Activated CD8-positive, alpha-beta T cell treated with anti-CD3 and anti-CD28 coated beads for 36 hours (primary cell): Measurements from ENCODE around the gene CMIP. TPM values are rescaled to one million over a fixed set of nuclear protein-coding genes. Genes with fewer than 3 reads are reported as not detected.

Experiments
- ATAC-seq: fragments of 200-7000 bp; cut with Tn5 transposase; one replicate; pipeline ENCODE4 v1.10.0; 2021; ENCODE audit warnings: mild to moderate bottlenecking, moderate library complexity
- CTCF ChIA-PET: fragments of 350-600 bp; sonication (Branson Sonifier 250); formaldehyde crosslinking; loops from one replicate; lab custom pipeline; 2021; ENCODE audit warnings: antibody characterized with exemption; lab: Charles Lee
- POLR2A ChIA-PET: fragments of 350-600 bp; sonication (Branson Sonifier 250); formaldehyde crosslinking; loops from one replicate; lab custom pipeline; 2021; ENCODE audit warnings: antibody characterized with exemption; lab: Charles Lee
- DNase-seq: peaks from one replicate; pipeline ENCODE4 v3.0.0-alpha.2; 2020
- H3K27ac Mint-ChIP-seq: one replicate; pipeline ENCODE4 v1.8.0; 2021; ENCODE audit warnings: mild to moderate bottlenecking, mixed read lengths
- H3K27me3 Mint-ChIP-seq: one replicate; pipeline ENCODE4 v1.8.0; 2021; ENCODE audit warnings: mixed read lengths
- H3K36me3 Mint-ChIP-seq: one replicate; pipeline ENCODE4 v1.8.0; 2021; ENCODE audit warnings: low read depth, mixed read lengths
- H3K4me1 Mint-ChIP-seq: one replicate; pipeline ENCODE4 v1.8.0; 2021; ENCODE audit warnings: low read depth, mixed read lengths
- H3K4me3 Mint-ChIP-seq: one replicate; pipeline ENCODE4 v1.8.0; 2021; ENCODE audit warnings: mild to moderate bottlenecking, moderate library complexity, mixed read lengths
- H3K9me3 Mint-ChIP-seq: one replicate; pipeline ENCODE4 v1.8.0; 2021; ENCODE audit warnings: mixed read lengths
- intact Hi-C: fragments of 100-400 bp; cut with micrococcal nuclease; formaldehyde crosslinking; loops from one replicate; pipeline ENCODE4 v1.10.0; 2022
- total RNA-seq, 2 experiments: library from RNA; stranded (reverse); gene quantifications; one replicate each; pipeline ENCODE4 v1.2.3, GENCODE V29; 2021
- TF ChIP-seq, protein P1 (sequence below): fragments of 200-600 bp; IDR thresholded peaks from one replicate; pipeline ENCODE4 v1.8.0; 2022; ENCODE audit warnings: antibody characterized with exemption, mild to moderate bottlenecking

CMIP gene
- total RNA-seq, 2 experiments from 2014 or later: 37.6 to 38.5 TPM

DNA sequence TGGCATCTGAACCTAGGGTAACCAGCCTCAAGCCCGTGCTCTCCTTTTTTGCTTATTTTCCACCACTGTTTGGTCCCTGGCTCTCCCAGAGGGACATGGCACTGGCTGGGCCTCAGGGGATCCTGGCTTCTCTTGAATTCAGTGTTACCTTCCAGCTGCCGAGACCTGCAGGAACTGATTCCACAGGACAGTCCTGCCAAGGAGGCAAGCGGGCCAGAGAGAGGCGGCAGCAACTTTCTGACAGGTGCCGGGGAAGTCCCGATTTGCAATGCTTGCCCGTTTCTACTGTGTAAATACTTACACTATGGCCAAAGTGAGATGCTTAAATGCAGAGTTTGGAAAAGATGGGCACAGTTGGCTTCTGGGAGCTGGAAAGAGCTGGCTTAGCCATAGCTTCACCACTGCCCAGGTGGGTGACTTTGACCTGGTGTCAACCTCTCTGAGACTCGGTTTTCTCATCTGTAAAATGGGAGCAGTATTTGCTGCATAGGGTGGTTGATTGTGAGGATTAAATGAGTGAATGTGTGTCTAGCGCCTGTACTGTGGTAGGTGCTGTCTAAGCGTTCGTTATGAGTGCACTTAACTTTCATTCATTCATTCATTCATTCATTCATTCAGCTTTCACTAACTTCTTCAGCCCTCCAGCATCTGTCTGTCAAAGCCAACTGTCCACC is 124.9 kb downstream of the CMIP start:
- TF ChIP-seq, protein P1, sequence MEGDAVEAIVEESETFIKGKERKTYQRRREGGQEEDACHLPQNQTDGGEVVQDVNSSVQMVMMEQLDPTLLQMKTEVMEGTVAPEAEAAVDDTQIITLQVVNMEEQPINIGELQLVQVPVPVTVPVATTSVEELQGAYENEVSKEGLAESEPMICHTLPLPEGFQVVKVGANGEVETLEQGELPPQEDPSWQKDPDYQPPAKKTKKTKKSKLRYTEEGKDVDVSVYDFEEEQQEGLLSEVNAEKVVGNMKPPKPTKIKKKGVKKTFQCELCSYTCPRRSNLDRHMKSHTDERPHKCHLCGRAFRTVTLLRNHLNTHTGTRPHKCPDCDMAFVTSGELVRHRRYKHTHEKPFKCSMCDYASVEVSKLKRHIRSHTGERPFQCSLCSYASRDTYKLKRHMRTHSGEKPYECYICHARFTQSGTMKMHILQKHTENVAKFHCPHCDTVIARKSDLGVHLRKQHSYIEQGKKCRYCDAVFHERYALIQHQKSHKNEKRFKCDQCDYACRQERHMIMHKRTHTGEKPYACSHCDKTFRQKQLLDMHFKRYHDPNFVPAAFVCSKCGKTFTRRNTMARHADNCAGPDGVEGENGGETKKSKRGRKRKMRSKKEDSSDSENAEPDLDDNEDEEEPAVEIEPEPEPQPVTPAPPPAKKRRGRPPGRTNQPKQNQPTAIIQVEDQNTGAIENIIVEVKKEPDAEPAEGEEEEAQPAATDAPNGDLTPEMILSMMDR: no peak
- ATAC-seq (no peak), DNase-seq (no peak)
- no peaks in the 10 kb centered on the region for H3K27me3 Mint-ChIP-seq
- CTCF ChIA-PET: interaction anchor here (1.1 to 1.6 kb wide), 4 partner anchors 23 to 165 kb away, joined by 3 to 5 read pairs (median 3); no protein-coding TSS in a partner anchor
- H3K4me1 Mint-ChIP-seq: peaks cover 31% of the 10 kb centered on the region
- peak overlapping the region; percentile 89 for H3K27ac Mint-ChIP-seq
- H3K9me3 Mint-ChIP-seq: no peaks in the 10 kb centered on the region
- POLR2A ChIA-PET: interaction anchor here (1.0 to 1.5 kb wide), 4 partner anchors 52 to 116 kb away, joined by 3 to 4 read pairs (median 4); no protein-coding TSS in a partner anchor
- peak overlapping the region; percentile 6 for H3K4me3 Mint-ChIP-seq
- intact Hi-C loops: loop anchor here (2.0 kb wide), 1 partner anchor 63 kb away; no protein-coding TSS in a partner anchor
- H3K36me3 Mint-ChIP-seq: peaks cover 2% of the 10 kb centered on the region

DNA sequence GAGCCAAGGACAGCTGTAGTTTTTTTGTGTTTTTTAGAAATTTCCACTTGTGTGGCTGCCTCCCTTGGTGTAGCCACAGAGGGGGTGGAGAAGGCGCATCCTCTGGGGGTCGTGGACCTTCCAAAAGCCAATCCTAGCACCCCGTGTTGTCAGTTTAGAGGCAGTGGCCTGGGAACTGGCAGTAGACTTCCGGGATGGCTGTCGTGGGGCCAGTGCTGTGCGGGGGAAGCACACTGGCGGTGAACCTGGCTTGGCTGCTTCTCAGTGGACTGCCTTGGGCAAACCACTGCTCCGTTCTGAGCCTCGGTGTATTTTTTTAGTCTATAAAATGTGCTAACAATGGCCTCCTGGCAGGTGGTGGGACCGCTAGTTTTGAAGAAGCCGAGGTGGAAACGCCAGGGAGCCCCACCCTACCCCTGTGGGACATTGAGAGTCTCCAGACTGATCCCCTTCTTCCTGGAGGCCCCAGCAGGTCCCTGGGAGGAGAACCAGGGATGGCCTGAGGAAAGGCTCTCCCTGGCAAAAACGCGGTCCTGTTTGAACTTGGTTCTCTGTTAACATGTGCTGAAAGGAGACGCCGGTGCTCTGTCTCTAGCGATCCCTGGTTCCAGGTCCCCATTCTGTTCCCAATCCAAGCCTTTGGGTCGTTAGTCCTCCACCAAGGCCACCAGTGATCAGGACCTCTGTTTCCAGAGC is 125.7 kb downstream of the CMIP start:
- ChIA-PET POLR2A (interaction anchor here (1.5 kb wide), 1 partner anchor 51 kb away, joined by 3 read pairs; no protein-coding TSS in a partner anchor), CTCF (interaction anchor here (1.4 kb wide), 1 partner anchor 32 kb away, joined by 3 read pairs; no protein-coding TSS in a partner anchor)
- TF ChIP-seq, protein P1: no peak
- Mint-ChIP-seq H3K27ac (no peak overlapping the region), H3K9me3 (no peaks in the 10 kb centered on the region), H3K27me3 (no peaks in the 10 kb centered on the region), H3K36me3 (peaks cover 2% of the 10 kb centered on the region), H3K4me3 (no peak overlapping the region), H3K4me1 (peaks cover 31% of the 10 kb centered on the region)
- DNase-seq (no peak), ATAC-seq (no peak)
- intact Hi-C loops: no loop called here

DNA sequence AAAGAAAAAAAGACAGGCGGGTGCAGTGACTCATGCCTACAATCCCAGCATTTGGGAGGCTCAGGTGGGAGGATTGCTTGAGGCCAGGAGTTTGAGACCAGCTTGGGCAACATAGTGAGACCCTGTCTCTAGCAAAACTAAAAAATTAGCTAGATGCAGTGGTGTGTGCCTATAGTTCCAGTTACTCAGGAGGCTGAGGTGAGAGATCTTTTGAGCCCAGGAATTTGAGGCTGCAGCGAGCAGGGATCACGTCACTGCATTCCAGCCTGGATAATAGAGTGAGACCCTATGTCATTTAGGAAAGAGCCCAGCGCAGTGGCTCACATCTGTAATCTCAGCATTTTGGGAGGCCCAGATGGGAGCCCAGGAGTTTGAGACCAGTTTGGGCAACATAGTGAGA is 126.6 kb downstream of the CMIP start:
- TF ChIP-seq, protein P1: no peak
- no peak overlapping the region for H3K27ac Mint-ChIP-seq
- H3K4me1 Mint-ChIP-seq: peaks cover 31% of the 10 kb centered on the region
- peaks cover 2% of the 10 kb centered on the region for H3K36me3 Mint-ChIP-seq
- no peak overlapping the region for H3K4me3 Mint-ChIP-seq
- H3K9me3 Mint-ChIP-seq: no peaks in the 10 kb centered on the region
- CTCF ChIA-PET: no interaction called here
- POLR2A ChIA-PET: no interaction called here
- no peak for DNase-seq
- no peak for ATAC-seq
- no peaks in the 10 kb centered on the region for H3K27me3 Mint-ChIP-seq
- intact Hi-C loops: no loop called here

DNA sequence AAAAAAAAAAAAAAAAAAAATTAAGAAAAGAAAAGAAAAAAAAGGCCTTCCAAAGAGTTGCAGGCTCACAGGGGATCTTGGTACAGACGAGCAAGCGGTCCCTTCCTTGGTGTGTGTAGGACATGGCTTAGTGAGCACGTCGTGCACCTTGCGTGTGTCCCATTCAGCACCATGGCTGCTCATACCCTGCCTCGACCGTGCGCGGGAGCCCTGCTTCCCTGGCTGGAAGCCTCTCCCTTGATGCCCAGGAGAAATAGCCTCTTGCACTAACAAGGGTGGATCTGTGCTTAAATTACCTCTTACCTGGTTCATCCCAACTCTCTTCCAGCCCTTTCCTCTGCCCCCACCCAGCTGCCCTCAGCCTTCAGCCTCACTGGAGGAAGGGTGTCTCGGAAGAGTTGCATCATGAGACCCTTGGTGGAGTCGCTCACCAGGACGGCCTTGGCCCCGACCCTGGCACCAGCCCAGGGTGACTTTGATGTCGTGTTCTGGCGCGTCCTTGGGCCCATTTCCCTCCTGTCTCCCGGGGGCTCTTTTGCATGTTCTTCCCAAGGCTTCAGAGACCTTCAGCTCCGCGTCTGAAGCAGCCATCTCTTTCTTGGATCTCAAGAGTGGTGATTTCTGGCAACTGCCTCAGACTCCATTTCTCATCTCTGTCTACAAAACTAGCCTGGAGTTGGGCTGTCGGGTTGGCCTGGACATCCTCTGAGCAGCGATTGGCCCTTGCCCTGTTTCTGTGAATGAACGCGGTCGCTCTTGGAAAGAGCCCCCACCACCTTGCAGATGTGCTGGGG is 127.2 kb downstream of the CMIP start:
- no peak overlapping the region for H3K4me3 Mint-ChIP-seq
- ATAC-seq (no peak), DNase-seq (no peak)
- H3K36me3 Mint-ChIP-seq: no peaks in the 10 kb centered on the region
- TF ChIP-seq, protein P1: no peak
- CTCF ChIA-PET: no interaction called here
- intact Hi-C loops: no loop called here
- no peaks in the 10 kb centered on the region for H3K9me3 Mint-ChIP-seq
- no peak overlapping the region for H3K27ac Mint-ChIP-seq
- peaks cover 31% of the 10 kb centered on the region for H3K4me1 Mint-ChIP-seq
- no peaks in the 10 kb centered on the region for H3K27me3 Mint-ChIP-seq
- POLR2A ChIA-PET: no interaction called here
